SK-N-SH (cell line): ENCODE measurements around the gene LDLR.
"Not testable (repeated sequence)": the region's sequence is repeated elsewhere in the genome, so short reads cannot be mapped to it uniquely, and the experiment has no call there.

Source experiments
- CHD2 ChIP-seq: fragments of 150-350 bp; IDR thresholded peaks from 2 replicates; pipeline ENCODE4 v1.6.1; 2018; ENCODE audit warnings: low read length; ENCODE audit not compliant: partially characterized antibody
- GATA2 ChIP-seq: sonication (generic); formaldehyde crosslinking; IDR thresholded peaks from 2 replicates; pipeline ENCODE4 v1.5.0; 2020; ENCODE audit warnings: mild to moderate bottlenecking, missing genetic modification reagents
- JUND ChIP-seq: IDR thresholded peaks from 2 replicates; pipeline ENCODE4 v1.4.0; 2012
- MEF2A ChIP-seq: IDR thresholded peaks from 2 replicates; pipeline ENCODE4 v1.4.0; 2012; ENCODE audit warnings: low read depth, borderline replicate concordance
- MXI1 ChIP-seq: IDR thresholded peaks from 2 replicates; pipeline ENCODE4 v1.6.1; 2012; ENCODE audit warnings: mild to moderate bottlenecking, low read depth, low read length, improper control_type of control experiment
- NRF1 ChIP-seq: IDR thresholded peaks from 2 replicates; pipeline ENCODE4 v1.6.1; 2012; ENCODE audit warnings: low read depth, mild to moderate bottlenecking, low read length
- POLR2AphosphoS5 ChIP-seq: IDR thresholded peaks from 2 replicates; pipeline ENCODE4 v1.6.1; 2012; ENCODE audit warnings: low read depth, low read length
- TAF1 ChIP-seq: IDR thresholded peaks from 2 replicates; pipeline ENCODE4 v1.6.1; 2012; ENCODE audit warnings: low read depth, mild to moderate bottlenecking, low read length, moderate library complexity, borderline replicate concordance
- TEAD4 ChIP-seq: IDR thresholded peaks from 2 replicates; pipeline ENCODE4 v1.4.0; 2012; ENCODE audit warnings: mild to moderate bottlenecking, borderline replicate concordance; ENCODE audit not compliant: insufficient read depth
- TF ChIP-seq, protein P1 (sequence below): fragments of 200-600 bp; sonication (generic); IDR thresholded peaks from 2 replicates; pipeline ENCODE4 v1.6.1; 2017; ENCODE audit warnings: antibody characterized with exemption, mild to moderate bottlenecking, moderate library complexity
- TF ChIP-seq, protein P2 (sequence below): IDR thresholded peaks from 2 replicates; pipeline ENCODE4; 2012
- TF ChIP-seq, protein P3 (sequence below): IDR thresholded peaks from 2 replicates; pipeline ENCODE4 v1.4.0; 2012; ENCODE audit warnings: low read depth, borderline replicate concordance

DNA sequence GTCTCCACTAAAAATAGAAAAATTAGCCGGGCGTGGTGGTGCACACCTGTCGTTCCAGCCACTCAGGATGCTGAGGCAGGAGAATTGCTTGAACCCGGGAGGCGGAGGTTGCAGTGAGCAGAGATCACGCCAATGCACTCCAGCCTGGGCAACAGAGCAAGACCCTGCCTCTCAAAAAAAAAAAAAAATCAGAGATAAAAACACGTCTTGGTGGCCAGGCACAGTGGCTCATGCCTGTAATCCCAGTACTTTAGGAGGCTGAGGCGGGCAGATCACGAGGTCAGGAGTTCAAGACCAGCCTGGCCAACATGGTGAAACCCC is 89.8 kb downstream of the LDLR start:
- TF ChIP-seq NRF1; GATA2 (CRISPR knock-in tag); MEF2A; POLR2AphosphoS5; JUND; MXI1; TAF1; CHD2; TEAD4: not testable (repeated sequence)
- TF ChIP-seq, protein P1, sequence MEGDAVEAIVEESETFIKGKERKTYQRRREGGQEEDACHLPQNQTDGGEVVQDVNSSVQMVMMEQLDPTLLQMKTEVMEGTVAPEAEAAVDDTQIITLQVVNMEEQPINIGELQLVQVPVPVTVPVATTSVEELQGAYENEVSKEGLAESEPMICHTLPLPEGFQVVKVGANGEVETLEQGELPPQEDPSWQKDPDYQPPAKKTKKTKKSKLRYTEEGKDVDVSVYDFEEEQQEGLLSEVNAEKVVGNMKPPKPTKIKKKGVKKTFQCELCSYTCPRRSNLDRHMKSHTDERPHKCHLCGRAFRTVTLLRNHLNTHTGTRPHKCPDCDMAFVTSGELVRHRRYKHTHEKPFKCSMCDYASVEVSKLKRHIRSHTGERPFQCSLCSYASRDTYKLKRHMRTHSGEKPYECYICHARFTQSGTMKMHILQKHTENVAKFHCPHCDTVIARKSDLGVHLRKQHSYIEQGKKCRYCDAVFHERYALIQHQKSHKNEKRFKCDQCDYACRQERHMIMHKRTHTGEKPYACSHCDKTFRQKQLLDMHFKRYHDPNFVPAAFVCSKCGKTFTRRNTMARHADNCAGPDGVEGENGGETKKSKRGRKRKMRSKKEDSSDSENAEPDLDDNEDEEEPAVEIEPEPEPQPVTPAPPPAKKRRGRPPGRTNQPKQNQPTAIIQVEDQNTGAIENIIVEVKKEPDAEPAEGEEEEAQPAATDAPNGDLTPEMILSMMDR: not testable (repeated sequence)
- TF ChIP-seq, protein P2, sequence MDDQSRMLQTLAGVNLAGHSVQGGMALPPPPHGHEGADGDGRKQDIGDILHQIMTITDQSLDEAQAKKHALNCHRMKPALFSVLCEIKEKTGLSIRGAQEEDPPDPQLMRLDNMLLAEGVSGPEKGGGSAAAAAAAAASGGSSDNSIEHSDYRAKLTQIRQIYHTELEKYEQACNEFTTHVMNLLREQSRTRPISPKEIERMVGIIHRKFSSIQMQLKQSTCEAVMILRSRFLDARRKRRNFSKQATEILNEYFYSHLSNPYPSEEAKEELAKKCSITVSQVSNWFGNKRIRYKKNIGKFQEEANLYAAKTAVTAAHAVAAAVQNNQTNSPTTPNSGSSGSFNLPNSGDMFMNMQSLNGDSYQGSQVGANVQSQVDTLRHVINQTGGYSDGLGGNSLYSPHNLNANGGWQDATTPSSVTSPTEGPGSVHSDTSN: not testable (repeated sequence)
- TF ChIP-seq, protein P3, sequence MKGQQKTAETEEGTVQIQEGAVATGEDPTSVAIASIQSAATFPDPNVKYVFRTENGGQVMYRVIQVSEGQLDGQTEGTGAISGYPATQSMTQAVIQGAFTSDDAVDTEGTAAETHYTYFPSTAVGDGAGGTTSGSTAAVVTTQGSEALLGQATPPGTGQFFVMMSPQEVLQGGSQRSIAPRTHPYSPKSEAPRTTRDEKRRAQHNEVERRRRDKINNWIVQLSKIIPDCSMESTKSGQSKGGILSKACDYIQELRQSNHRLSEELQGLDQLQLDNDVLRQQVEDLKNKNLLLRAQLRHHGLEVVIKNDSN: not testable (repeated sequence)
